HG03103 (cell line): ENCODE results near the gene TNFAIP1.

ENCODE experiments used
- ATAC-seq: cut with Tn5 transposase; IDR thresholded peaks from one replicate; pipeline ENCODE4 v1.9.1; 2021; ENCODE audit warnings: low read depth; ENCODE audit not compliant: unreplicated experiment

The TNFAIP1 gene

GRCh38 chr17:28370035-28370743, 34.6 kb downstream of the TNFAIP1 start, which contains the start of gene VTN:
Gene VTN, minus strand, starts transcription at chr17:28370307. Its CDS starts 104 bp downstream, at chr17:28370203.
- ATAC-seq = no peak

- no peak for ATAC-seq
These were observed 35.2 kb downstream of the TNFAIP1 start for GRCh38 chr17:28370744-28371103.

- ATAC-seq = peak; percentile 72
These were observed 36.0 kb downstream of the TNFAIP1 start, which contains the start of gene SARM1 for GRCh38 chr17:28371245-28372202. Gene SARM1, plus strand, starts transcription at chr17:28371694. Its CDS starts 339 bp downstream, at chr17:28372033.

GRCh38 chr17:28372203-28372944, 36.8 kb downstream of the TNFAIP1 start:
- ATAC-seq = no peak

- no peak for ATAC-seq
These were observed 37.3 kb downstream of the TNFAIP1 start for GRCh38 chr17:28372945-28373274.

GRCh38 chr17:28379814-28380801, 44.5 kb downstream of the TNFAIP1 start:
- no peak for ATAC-seq

GRCh38 chr17:28381141-28381825, 45.7 kb downstream of the TNFAIP1 start:
- no peak for ATAC-seq

GRCh38 chr17:28384281-28385036, 48.9 kb downstream of the TNFAIP1 start:
- ATAC-seq = no peak

- no peak for ATAC-seq
These were observed 49.5 kb downstream of the TNFAIP1 start for GRCh38 chr17:28385037-28385400.

GRCh38 chr17:28385406-28385805, 49.8 kb downstream of the TNFAIP1 start:
- no peak for ATAC-seq

GRCh38 chr17:28386391-28386790, 50.8 kb downstream of the TNFAIP1 start:
- ATAC-seq = no peak

- ATAC-seq = no peak
These were observed 52.5 kb downstream of the TNFAIP1 start for GRCh38 chr17:28388106-28388505.

- no peak for ATAC-seq
These were observed 54.6 kb downstream of the TNFAIP1 start for GRCh38 chr17:28390141-28390540.

GRCh38 chr17:28390563-28390962, 55.0 kb downstream of the TNFAIP1 start:
- no peak for ATAC-seq

- no peak for ATAC-seq
These were observed 55.4 kb downstream of the TNFAIP1 start for GRCh38 chr17:28390984-28391383.

GRCh38 chr17:28391401-28391800, 55.8 kb downstream of the TNFAIP1 start:
- no peak for ATAC-seq

GRCh38 chr17:28392491-28392890, 56.9 kb downstream of the TNFAIP1 start:
- ATAC-seq = no peak

GRCh38 chr17:28394337-28395116, 59.0 kb downstream of the TNFAIP1 start:
- no peak for ATAC-seq
